Measurements from ENCODE around the gene PRKCZ. TPM values are rescaled to one million over a fixed set of nuclear protein-coding genes. Genes with fewer than 3 reads are reported as not detected.
A peak's percentile ranks its signal among the peaks of the same experiment; 100 is the strongest.

Gene PRKCZ
- total RNA-seq, 3 donors from 2014 or later (not counting 1 experiment from before 2014, with no cell fraction given), result 25.1 to 37.1 (median 30.5) TPM

- TF ChIP-seq CTCF (IDR thresholded peaks at IDR 0.05), result no peak
- Mint-ChIP-seq H3K4me1 (peaks cover 21 to 31% of the 10 kb centered on the region in 2 donors), H3K27ac (peak overlapping the region; percentile 90 to 93), H3K4me3 (peak overlapping the region; percentile 86), H3K9me3 (no peaks in the 10 kb centered on the region), H3K36me3 (no peaks in the 10 kb centered on the region), H3K27me3 (ENCODE audit: low read depth in 2 of 2) (no peaks in the 10 kb centered on the region)
- no peaks in the 10 kb centered on the region for H3K27me3 ChIP-seq (ENCODE audit: control insufficient read depth, insufficient read depth, low read length)
- intact Hi-C loops (cut with micrococcal nuclease), result no loop called here
- no peaks in the 10 kb centered on the region for H3K9me3 ChIP-seq (ENCODE audit: control insufficient read depth, insufficient read depth, low read length)
- no peak for DNase-seq
- H3K4me3 ChIP-seq (ENCODE audit: low read length), result no peak overlapping the region
- ATAC-seq, result no peak
- H3K27ac ChIP-seq (ENCODE audit: low read length), result no peak overlapping the region
- WGBS (ENCODE audit: insufficient coverage), result 93% methylated on average over 21 of the region's 21 CpGs
- H3K36me3 ChIP-seq (ENCODE audit: control insufficient read depth, insufficient read depth, low read length), result no peaks in the 10 kb centered on the region
- peaks cover 48% of the 10 kb centered on the region for H3K4me1 ChIP-seq (ENCODE audit: control insufficient read depth, insufficient read depth, low read length)
Measured at GRCh38 chr1:2200308-2200943, 150.2 kb downstream of the PRKCZ start.

GRCh38 chr1:2201062-2201461 is 150.9 kb downstream of the PRKCZ start:
- intact Hi-C loops (cut with micrococcal nuclease), result no loop called here
- ATAC-seq (no peak), DNase-seq (no peak)
- H3K36me3 ChIP-seq (ENCODE audit: control insufficient read depth, insufficient read depth, low read length), result no peaks in the 10 kb centered on the region
- H3K4me1 ChIP-seq (ENCODE audit: control insufficient read depth, insufficient read depth, low read length), result peaks cover 48% of the 10 kb centered on the region
- H3K9me3 ChIP-seq (ENCODE audit: control insufficient read depth, insufficient read depth, low read length), result no peaks in the 10 kb centered on the region
- Mint-ChIP-seq H3K4me1 (peaks cover 21 to 34% of the 10 kb centered on the region in 2 donors), H3K9me3 (no peaks in the 10 kb centered on the region), H3K4me3 (no peak overlapping the region), H3K36me3 (no peaks in the 10 kb centered on the region), H3K27me3 (ENCODE audit: low read depth in 2 of 2) (no peaks in the 10 kb centered on the region), H3K27ac (no peak overlapping the region)
- TF ChIP-seq CTCF (IDR thresholded peaks at IDR 0.05), result no peak
- H3K27me3 ChIP-seq (ENCODE audit: control insufficient read depth, insufficient read depth, low read length), result no peaks in the 10 kb centered on the region
- WGBS (ENCODE audit: insufficient coverage), result 94% methylated on average over 14 of the region's 14 CpGs
- no peak overlapping the region for H3K27ac ChIP-seq (ENCODE audit: low read length)
- H3K4me3 ChIP-seq (ENCODE audit: low read length), result no peak overlapping the region

GRCh38 chr1:2202008-2202575 is 151.9 kb downstream of the PRKCZ start:
- peak overlapping the region in 1 of 2 donors; percentile 16 for H3K27ac Mint-ChIP-seq
- no peak for DNase-seq

More at GRCh38 chr1:2202008-2202575, 151.9 kb downstream of the PRKCZ start:
- no peak overlapping the region for H3K4me3 ChIP-seq (ENCODE audit: low read length)
- Mint-ChIP-seq H3K4me3 (peak overlapping the region; percentile 9), H3K4me1 (peaks cover 21 to 36% of the 10 kb centered on the region in 2 donors), H3K27me3 (ENCODE audit: low read depth in 2 of 2) (no peaks in the 10 kb centered on the region), H3K36me3 (no peaks in the 10 kb centered on the region), H3K9me3 (no peaks in the 10 kb centered on the region)
- intact Hi-C loops (cut with micrococcal nuclease), result no loop called here
- peak overlapping the region; percentile 15 for H3K27ac ChIP-seq (ENCODE audit: low read length)
- no peaks in the 10 kb centered on the region for H3K27me3 ChIP-seq (ENCODE audit: control insufficient read depth, insufficient read depth, low read length)
- H3K9me3 ChIP-seq (ENCODE audit: control insufficient read depth, insufficient read depth, low read length), result no peaks in the 10 kb centered on the region
- peaks cover 50% of the 10 kb centered on the region for H3K4me1 ChIP-seq (ENCODE audit: control insufficient read depth, insufficient read depth, low read length)
- no peak for ATAC-seq
- no peak for TF ChIP-seq CTCF (IDR thresholded peaks at IDR 0.05)
- WGBS (ENCODE audit: insufficient coverage), result 92% methylated on average over 6 of the region's 9 CpGs
- no peaks in the 10 kb centered on the region for H3K36me3 ChIP-seq (ENCODE audit: control insufficient read depth, insufficient read depth, low read length)
